Stimulated activated naive CD8-positive, alpha-beta T cell treated with anti-CD3 and anti-CD28 coated beads, Interleukin-15, Interleukin-2, amounts not matched to agents 100 ng/mL and 50 ng/mL, for 24 hours (primary cell): ENCODE measurements around the gene SPATA21.
A peak's percentile ranks its signal among the peaks of the same experiment; 100 is the strongest.

Source experiments
- H3K27ac Mint-ChIP-seq: one replicate; pipeline ENCODE4 v1.8.0; 2021; ENCODE audit warnings: mild to moderate bottlenecking, mixed read lengths
- H3K27me3 Mint-ChIP-seq: one replicate; pipeline ENCODE4 v1.8.0; 2021; ENCODE audit warnings: mixed read lengths
- H3K36me3 Mint-ChIP-seq: one replicate; pipeline ENCODE4 v1.8.0; 2021; ENCODE audit warnings: low read depth, mixed read lengths
- H3K4me1 Mint-ChIP-seq: one replicate; pipeline ENCODE4 v1.8.0; 2021; ENCODE audit warnings: low read depth, mixed read lengths
- H3K4me3 Mint-ChIP-seq: one replicate; pipeline ENCODE4 v1.8.0; 2021; ENCODE audit warnings: mild to moderate bottlenecking, mixed read lengths
- H3K9me3 Mint-ChIP-seq: one replicate; pipeline ENCODE4 v1.8.0; 2021; ENCODE audit warnings: mixed read lengths

The SPATA21 gene

GRCh38 chr1:16387201-16388188, 49.7 kb downstream of the SPATA21 start:
- Mint-ChIP-seq H3K27ac (peak overlapping the region; percentile 71), H3K4me1 (peaks cover 87% of the 10 kb centered on the region), H3K27me3 (no peaks in the 10 kb centered on the region), H3K4me3 (peak overlapping the region; percentile 67), H3K36me3 (peaks cover 36% of the 10 kb centered on the region), H3K9me3 (no peaks in the 10 kb centered on the region)

- Mint-ChIP-seq H3K27me3 (no peaks in the 10 kb centered on the region), H3K4me1 (peaks cover 82% of the 10 kb centered on the region), H3K4me3 (peak overlapping the region; percentile 67), H3K27ac (peak overlapping the region; percentile 73), H3K9me3 (no peaks in the 10 kb centered on the region), H3K36me3 (peaks cover 36% of the 10 kb centered on the region)
Observed at GRCh38 chr1:16386454-16387113, 50.6 kb downstream of the SPATA21 start.

- Mint-ChIP-seq H3K4me3 (no peak overlapping the region), H3K4me1 (peaks cover 75% of the 10 kb centered on the region), H3K27me3 (no peaks in the 10 kb centered on the region), H3K27ac (peak overlapping the region; percentile 73), H3K9me3 (no peaks in the 10 kb centered on the region), H3K36me3 (peaks cover 33% of the 10 kb centered on the region)
Observed at GRCh38 chr1:16385659-16386453, 51.4 kb downstream of the SPATA21 start.

GRCh38 chr1:16383888-16384287, 53.3 kb downstream of the SPATA21 start:
- H3K4me1 Mint-ChIP-seq, result peaks cover 64% of the 10 kb centered on the region
- H3K27ac Mint-ChIP-seq, result peak overlapping the region; percentile 76
- no peaks in the 10 kb centered on the region for H3K27me3 Mint-ChIP-seq
- H3K4me3 Mint-ChIP-seq, result no peak overlapping the region
- H3K36me3 Mint-ChIP-seq, result peaks cover 29% of the 10 kb centered on the region
- H3K9me3 Mint-ChIP-seq, result no peaks in the 10 kb centered on the region

GRCh38 chr1:16380868-16381267, 56.4 kb downstream of the SPATA21 start:
- H3K36me3 Mint-ChIP-seq, result peaks cover 21% of the 10 kb centered on the region
- H3K9me3 Mint-ChIP-seq, result no peaks in the 10 kb centered on the region
- no peaks in the 10 kb centered on the region for H3K27me3 Mint-ChIP-seq
- H3K27ac Mint-ChIP-seq, result no peak overlapping the region
- H3K4me3 Mint-ChIP-seq, result no peak overlapping the region
- H3K4me1 Mint-ChIP-seq, result peaks cover 60% of the 10 kb centered on the region

GRCh38 chr1:16378443-16378842, 58.8 kb downstream of the SPATA21 start:
- Mint-ChIP-seq H3K4me3 (no peak overlapping the region), H3K27ac (no peak overlapping the region), H3K4me1 (peaks cover 62% of the 10 kb centered on the region), H3K27me3 (no peaks in the 10 kb centered on the region), H3K36me3 (peaks cover 31% of the 10 kb centered on the region), H3K9me3 (no peaks in the 10 kb centered on the region)

- Mint-ChIP-seq H3K4me3 (no peak overlapping the region), H3K36me3 (peaks cover 36% of the 10 kb centered on the region), H3K27ac (no peak overlapping the region), H3K27me3 (no peaks in the 10 kb centered on the region), H3K4me1 (peaks cover 69% of the 10 kb centered on the region), H3K9me3 (no peaks in the 10 kb centered on the region)
Observed at GRCh38 chr1:16376971-16377370, 60.3 kb downstream of the SPATA21 start.

GRCh38 chr1:16375521-16376340, 61.5 kb downstream of the SPATA21 start:
- Mint-ChIP-seq H3K9me3 (no peaks in the 10 kb centered on the region), H3K27ac (peak overlapping the region; percentile 36), H3K4me1 (peaks cover 75% of the 10 kb centered on the region), H3K4me3 (no peak overlapping the region), H3K27me3 (no peaks in the 10 kb centered on the region), H3K36me3 (peaks cover 40% of the 10 kb centered on the region)

- H3K36me3 Mint-ChIP-seq, result peaks cover 38% of the 10 kb centered on the region
- peaks cover 86% of the 10 kb centered on the region for H3K4me1 Mint-ChIP-seq
- H3K4me3 Mint-ChIP-seq, result no peak overlapping the region
- H3K27ac Mint-ChIP-seq, result peak overlapping the region; percentile 73
- H3K27me3 Mint-ChIP-seq, result no peaks in the 10 kb centered on the region
- H3K9me3 Mint-ChIP-seq, result no peaks in the 10 kb centered on the region
Observed at GRCh38 chr1:16374266-16374665, 63.0 kb downstream of the SPATA21 start.

- Mint-ChIP-seq H3K36me3 (peaks cover 53% of the 10 kb centered on the region), H3K9me3 (no peaks in the 10 kb centered on the region), H3K27me3 (no peaks in the 10 kb centered on the region), H3K4me3 (peak overlapping the region; percentile 54), H3K27ac (peak overlapping the region; percentile 88), H3K4me1 (peaks cover 85% of the 10 kb centered on the region)
Observed at GRCh38 chr1:16372535-16373285, 64.5 kb downstream of the SPATA21 start.

GRCh38 chr1:16371725-16372124, 65.5 kb downstream of the SPATA21 start:
- Mint-ChIP-seq H3K9me3 (no peaks in the 10 kb centered on the region), H3K4me3 (peak overlapping the region; percentile 57), H3K27ac (peak overlapping the region; percentile 88), H3K27me3 (no peaks in the 10 kb centered on the region), H3K4me1 (peaks cover 78% of the 10 kb centered on the region), H3K36me3 (peaks cover 53% of the 10 kb centered on the region)

- H3K27ac Mint-ChIP-seq, result no peak overlapping the region
Observed at GRCh38 chr1:16369821-16370220, 67.4 kb downstream of the SPATA21 start.

GRCh38 chr1:16367968-16368890, 69.0 kb downstream of the SPATA21 start:
- Mint-ChIP-seq H3K36me3 (peaks cover 36% of the 10 kb centered on the region), H3K4me3 (peak overlapping the region; percentile 95), H3K9me3 (no peaks in the 10 kb centered on the region), H3K4me1 (peaks cover 51% of the 10 kb centered on the region), H3K27ac (peak overlapping the region; percentile 97), H3K27me3 (no peaks in the 10 kb centered on the region)

More at GRCh38 chr1:16369821-16370220, 67.4 kb downstream of the SPATA21 start:
- no peaks in the 10 kb centered on the region for H3K27me3 Mint-ChIP-seq
- H3K4me1 Mint-ChIP-seq, result peaks cover 61% of the 10 kb centered on the region
- no peak overlapping the region for H3K4me3 Mint-ChIP-seq
- peaks cover 45% of the 10 kb centered on the region for H3K36me3 Mint-ChIP-seq
- no peaks in the 10 kb centered on the region for H3K9me3 Mint-ChIP-seq
